HepG2 (cell line): Measurements from ENCODE around the gene DNAJC11. TPM values are rescaled to one million over a fixed set of nuclear protein-coding genes. Genes with fewer than 3 reads are reported as not detected.

Experiments used
- SOX5 ChIP-seq: IDR thresholded peaks from 2 replicates; pipeline ENCODE4 v1.6.1; 2016; ENCODE audit warnings: borderline replicate concordance
- TP53 ChIP-seq: sonication (generic); formaldehyde crosslinking; conservative IDR thresholded peaks from 2 replicates; pipeline ENCODE4 v1.4.0; 2020; ENCODE audit warnings: missing genetic modification reagents
- ZFY ChIP-seq: sonication (generic); formaldehyde crosslinking; IDR thresholded peaks from 2 replicates; pipeline ENCODE4 v1.4.0; 2020; ENCODE audit warnings: missing genetic modification reagents
- ZNF33B ChIP-seq: sonication (generic); formaldehyde crosslinking; IDR thresholded peaks from 2 replicates; pipeline ENCODE4 v1.5.1; 2020; ENCODE audit warnings: mild to moderate bottlenecking, missing genetic modification reagents
- ZSCAN31 ChIP-seq: sonication (generic); formaldehyde crosslinking; IDR thresholded peaks from 2 replicates; pipeline ENCODE4 v1.5.0; 2020; ENCODE audit warnings: low read depth, mild to moderate bottlenecking, missing genetic modification reagents
- polyA plus RNA-seq, 8 experiments: library from polyadenylated mRNA; depleted of rRNA in 3 of 8; stranded (reverse) in 7 of 8; unstranded in 1 of 8; fragments of >200 nt; fragmentation: Illumina TruSeq in 4 of 8; extraction: Trizol in 4 of 8; gene quantifications; 2 replicates each; pipeline versions ENCODE4 v1.2.1 to v1.2.3, GENCODE V29; 2011 to 2016; ENCODE audit warnings: low read depth in 4 of 8, missing spikeins in 1 of 8, mixed read lengths in 1 of 8; ENCODE audit not compliant: insufficient read depth in 1 of 8
- total RNA-seq, 5 experiments: library from RNA; depleted of rRNA; stranded (reverse); fragments of >200 nt; fragmentation: Illumina TruSeq; extraction: Trizol; gene quantifications; 2 replicates each; pipeline ENCODE4 v1.2.3, GENCODE V29; 2016; ENCODE audit warnings: low read depth in 1 of 5
- TF ChIP-seq, protein P1 (sequence below): sonication (generic); formaldehyde crosslinking; IDR thresholded peaks from 2 replicates; pipeline ENCODE4 v1.5.0; 2020; ENCODE audit warnings: missing genetic modification reagents, mild to moderate bottlenecking, borderline replicate concordance
- TF ChIP-seq, protein P2 (sequence below): sonication (generic); formaldehyde crosslinking; IDR thresholded peaks from 2 replicates; pipeline ENCODE4 v1.4.0; 2020; ENCODE audit warnings: mild to moderate bottlenecking, missing genetic modification reagents
- TF ChIP-seq, protein P3 (sequence below), 2 experiments: fragments of 450-650 bp in 1 of 2; sonication (generic) in 1 of 2; formaldehyde crosslinking in 1 of 2; IDR thresholded peaks; 2 replicates each; pipeline versions ENCODE4 v1.6.1 to v1.8.0; 2016 to 2022; ENCODE audit warnings: antibody characterized with exemption in 1 of 2, mild to moderate bottlenecking in 1 of 2, missing genetic modification reagents in 1 of 2

DNAJC11 gene
- total and polyA plus RNA-seq, 2 of the 13 experiments (the other 11 are each of a cell fraction or from before 2014, with no cell fraction given) = 25.1 to 47.6 TPM

DNA sequence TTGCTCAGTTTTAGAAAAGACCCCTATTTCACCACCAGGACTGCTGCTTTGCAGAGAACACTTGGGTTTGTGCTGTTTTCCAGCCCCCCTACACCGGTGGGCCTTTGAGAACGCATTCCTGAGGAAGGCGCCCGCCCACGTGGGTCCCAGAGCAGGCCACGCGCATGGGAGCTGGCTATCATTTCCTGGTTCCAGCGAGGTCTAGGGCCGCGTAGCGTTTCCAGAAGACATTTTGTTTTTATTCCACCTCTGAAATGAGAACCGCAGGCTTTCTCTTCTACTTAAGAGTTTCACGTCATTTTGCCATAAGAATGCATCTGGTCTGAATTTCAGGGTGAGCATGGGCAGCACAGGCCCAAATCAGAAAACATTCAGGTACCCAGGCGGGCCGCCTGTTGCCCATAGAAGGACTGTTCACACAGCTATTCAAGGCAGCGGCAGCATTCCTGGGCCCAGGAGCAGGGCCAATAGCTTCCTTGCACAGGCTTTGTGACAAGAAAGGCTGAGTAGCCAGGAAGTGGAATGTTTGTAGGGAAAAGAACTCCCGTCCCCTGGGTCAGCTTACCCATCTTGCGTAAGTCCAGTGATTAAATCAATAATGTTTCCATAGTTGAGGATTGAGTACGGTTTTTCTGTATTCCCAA, 97.6 kb downstream of the DNAJC11 start (continued):
- TF ChIP-seq, protein P1, sequence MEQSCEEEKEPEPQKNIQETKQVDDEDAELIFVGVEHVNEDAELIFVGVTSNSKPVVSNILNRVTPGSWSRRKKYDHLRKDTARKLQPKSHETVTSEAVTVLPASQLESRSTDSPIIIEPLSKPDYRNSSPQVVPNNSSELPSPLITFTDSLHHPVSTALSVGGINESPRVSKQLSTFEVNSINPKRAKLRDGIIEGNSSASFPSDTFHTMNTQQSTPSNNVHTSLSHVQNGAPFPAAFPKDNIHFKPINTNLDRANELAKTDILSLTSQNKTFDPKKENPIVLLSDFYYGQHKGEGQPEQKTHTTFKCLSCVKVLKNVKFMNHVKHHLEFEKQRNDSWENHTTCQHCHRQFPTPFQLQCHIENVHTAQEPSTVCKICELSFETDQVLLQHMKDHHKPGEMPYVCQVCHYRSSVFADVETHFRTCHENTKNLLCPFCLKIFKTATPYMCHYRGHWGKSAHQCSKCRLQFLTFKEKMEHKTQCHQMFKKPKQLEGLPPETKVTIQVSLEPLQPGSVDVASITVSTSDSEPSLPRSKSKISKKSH (CRISPR knock-in tag) = no peak; the same call in 1 of the 2 replicates
- TF ChIP-seq ZSCAN31 = no peak
- TF ChIP-seq, protein P2, sequence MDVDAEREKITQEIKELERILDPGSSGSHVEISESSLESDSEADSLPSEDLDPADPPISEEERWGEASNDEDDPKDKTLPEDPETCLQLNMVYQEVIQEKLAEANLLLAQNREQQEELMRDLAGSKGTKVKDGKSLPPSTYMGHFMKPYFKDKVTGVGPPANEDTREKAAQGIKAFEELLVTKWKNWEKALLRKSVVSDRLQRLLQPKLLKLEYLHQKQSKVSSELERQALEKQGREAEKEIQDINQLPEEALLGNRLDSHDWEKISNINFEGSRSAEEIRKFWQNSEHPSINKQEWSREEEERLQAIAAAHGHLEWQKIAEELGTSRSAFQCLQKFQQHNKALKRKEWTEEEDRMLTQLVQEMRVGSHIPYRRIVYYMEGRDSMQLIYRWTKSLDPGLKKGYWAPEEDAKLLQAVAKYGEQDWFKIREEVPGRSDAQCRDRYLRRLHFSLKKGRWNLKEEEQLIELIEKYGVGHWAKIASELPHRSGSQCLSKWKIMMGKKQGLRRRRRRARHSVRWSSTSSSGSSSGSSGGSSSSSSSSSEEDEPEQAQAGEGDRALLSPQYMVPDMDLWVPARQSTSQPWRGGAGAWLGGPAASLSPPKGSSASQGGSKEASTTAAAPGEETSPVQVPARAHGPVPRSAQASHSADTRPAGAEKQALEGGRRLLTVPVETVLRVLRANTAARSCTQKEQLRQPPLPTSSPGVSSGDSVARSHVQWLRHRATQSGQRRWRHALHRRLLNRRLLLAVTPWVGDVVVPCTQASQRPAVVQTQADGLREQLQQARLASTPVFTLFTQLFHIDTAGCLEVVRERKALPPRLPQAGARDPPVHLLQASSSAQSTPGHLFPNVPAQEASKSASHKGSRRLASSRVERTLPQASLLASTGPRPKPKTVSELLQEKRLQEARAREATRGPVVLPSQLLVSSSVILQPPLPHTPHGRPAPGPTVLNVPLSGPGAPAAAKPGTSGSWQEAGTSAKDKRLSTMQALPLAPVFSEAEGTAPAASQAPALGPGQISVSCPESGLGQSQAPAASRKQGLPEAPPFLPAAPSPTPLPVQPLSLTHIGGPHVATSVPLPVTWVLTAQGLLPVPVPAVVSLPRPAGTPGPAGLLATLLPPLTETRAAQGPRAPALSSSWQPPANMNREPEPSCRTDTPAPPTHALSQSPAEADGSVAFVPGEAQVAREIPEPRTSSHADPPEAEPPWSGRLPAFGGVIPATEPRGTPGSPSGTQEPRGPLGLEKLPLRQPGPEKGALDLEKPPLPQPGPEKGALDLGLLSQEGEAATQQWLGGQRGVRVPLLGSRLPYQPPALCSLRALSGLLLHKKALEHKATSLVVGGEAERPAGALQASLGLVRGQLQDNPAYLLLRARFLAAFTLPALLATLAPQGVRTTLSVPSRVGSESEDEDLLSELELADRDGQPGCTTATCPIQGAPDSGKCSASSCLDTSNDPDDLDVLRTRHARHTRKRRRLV (CRISPR knock-in tag) = no peak
- TF ChIP-seq SOX5 (CRISPR knock-in tag) = peak; percentile 57
- no peak for TF ChIP-seq TP53 (CRISPR knock-in tag)
- TF ChIP-seq ZFY (CRISPR knock-in tag) = peak; percentile 84
- no peak for TF ChIP-seq ZNF33B (CRISPR knock-in tag)
- TF ChIP-seq, protein P3, sequence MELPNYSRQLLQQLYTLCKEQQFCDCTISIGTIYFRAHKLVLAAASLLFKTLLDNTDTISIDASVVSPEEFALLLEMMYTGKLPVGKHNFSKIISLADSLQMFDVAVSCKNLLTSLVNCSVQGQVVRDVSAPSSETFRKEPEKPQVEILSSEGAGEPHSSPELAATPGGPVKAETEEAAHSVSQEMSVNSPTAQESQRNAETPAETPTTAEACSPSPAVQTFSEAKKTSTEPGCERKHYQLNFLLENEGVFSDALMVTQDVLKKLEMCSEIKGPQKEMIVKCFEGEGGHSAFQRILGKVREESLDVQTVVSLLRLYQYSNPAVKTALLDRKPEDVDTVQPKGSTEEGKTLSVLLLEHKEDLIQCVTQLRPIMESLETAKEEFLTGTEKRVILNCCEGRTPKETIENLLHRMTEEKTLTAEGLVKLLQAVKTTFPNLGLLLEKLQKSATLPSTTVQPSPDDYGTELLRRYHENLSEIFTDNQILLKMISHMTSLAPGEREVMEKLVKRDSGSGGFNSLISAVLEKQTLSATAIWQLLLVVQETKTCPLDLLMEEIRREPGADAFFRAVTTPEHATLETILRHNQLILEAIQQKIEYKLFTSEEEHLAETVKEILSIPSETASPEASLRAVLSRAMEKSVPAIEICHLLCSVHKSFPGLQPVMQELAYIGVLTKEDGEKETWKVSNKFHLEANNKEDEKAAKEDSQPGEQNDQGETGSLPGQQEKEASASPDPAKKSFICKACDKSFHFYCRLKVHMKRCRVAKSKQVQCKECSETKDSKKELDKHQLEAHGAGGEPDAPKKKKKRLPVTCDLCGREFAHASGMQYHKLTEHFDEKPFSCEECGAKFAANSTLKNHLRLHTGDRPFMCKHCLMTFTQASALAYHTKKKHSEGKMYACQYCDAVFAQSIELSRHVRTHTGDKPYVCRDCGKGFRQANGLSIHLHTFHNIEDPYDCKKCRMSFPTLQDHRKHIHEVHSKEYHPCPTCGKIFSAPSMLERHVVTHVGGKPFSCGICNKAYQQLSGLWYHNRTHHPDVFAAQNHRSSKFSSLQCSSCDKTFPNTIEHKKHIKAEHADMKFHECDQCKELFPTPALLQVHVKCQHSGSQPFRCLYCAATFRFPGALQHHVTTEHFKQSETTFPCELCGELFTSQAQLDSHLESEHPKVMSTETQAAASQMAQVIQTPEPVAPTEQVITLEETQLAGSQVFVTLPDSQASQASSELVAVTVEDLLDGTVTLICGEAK (IDR thresholded peaks at IDR 0.05) = no peak
- TF ChIP-seq, protein P3 (CRISPR knock-in tag; IDR thresholded peaks at IDR 0.05) = no peak; the same call in 1 of the 2 replicates
